ENCODE results near the gene BBLN.
A peak's percentile ranks its signal among the peaks of the same experiment; 100 is the strongest.

BBLN gene

GRCh38 chr9:128115187-128116103 lies 44.6 kb upstream of the BBLN start:
- H3K79me2 ChIP-seq (ENCODE audit: control insufficient read depth, insufficient read depth, low read length, poor library complexity): no peaks in the 10 kb centered on the region
- no CpG with 5 or more reads among the region's 26 CpGs for WGBS (ENCODE audit: extremely low coverage, insufficient coverage, insufficient read length)
- no peak overlapping the region for H3K4me2 ChIP-seq (ENCODE audit: low read length)
- peak in 1 of 2 donors; percentile 72 for DNase-seq
- H4K12ac ChIP-seq (ENCODE audit: low read depth, low read length): no peak overlapping the region
- no peak overlapping the region for H3K4ac ChIP-seq (ENCODE audit: low read depth, low read length)
- no peaks in the 10 kb centered on the region for H3K4me1 ChIP-seq (ENCODE audit: control insufficient read depth in 1 of 2, insufficient read depth in 2 of 2, low read length in 2 of 2)
- no peak overlapping the region for H2BK120ac ChIP-seq (ENCODE audit: insufficient read depth, low read length, poor library complexity)
- no peaks in the 10 kb centered on the region for H3K27me3 ChIP-seq (ENCODE audit: insufficient read depth, low read length)
- no peak overlapping the region for H3K4me3 ChIP-seq (ENCODE audit: low read depth, low read length)
- no peak overlapping the region for H3K18ac ChIP-seq (ENCODE audit: low read length)
- H2BK12ac ChIP-seq (ENCODE audit: low read length): no peak overlapping the region
- H2AK5ac ChIP-seq (ENCODE audit: low read length): no peak overlapping the region
- no peak overlapping the region for H3K23ac ChIP-seq (ENCODE audit: low read length)
- H2BK5ac ChIP-seq (ENCODE audit: low read depth, low read length, poor library complexity): no peak overlapping the region
- H4K8ac ChIP-seq (ENCODE audit: low read depth, low read length): no peak overlapping the region
- H4K91ac ChIP-seq (ENCODE audit: low read depth, low read length): no peak overlapping the region
- no peak overlapping the region for H3K9ac ChIP-seq (ENCODE audit: low read length)
- H3K14ac ChIP-seq (ENCODE audit: low read length): no peak overlapping the region
- no peak overlapping the region for H2AFZ ChIP-seq (ENCODE audit: insufficient read depth, low read length, poor library complexity)
- no peak overlapping the region for H3K27ac ChIP-seq (ENCODE audit: low read depth, low read length)
- H3K36me3 ChIP-seq (ENCODE audit: control insufficient read depth in 1 of 2, insufficient read depth in 2 of 2, low read length in 2 of 2): peaks cover 14 to 16% of the 10 kb centered on the region in 2 experiments
- H3K9me3 ChIP-seq (ENCODE audit: insufficient read depth, low read depth, low read length): peaks cover 3% of the 10 kb centered on the region
- no peaks in the 10 kb centered on the region for H3K79me1 ChIP-seq (ENCODE audit: low read length)

- Histone ChIP-seq H3K79me2 (ENCODE audit: control insufficient read depth, insufficient read depth, low read length, poor library complexity) (no peaks in the 10 kb centered on the region), H2BK12ac (ENCODE audit: low read length) (no peak overlapping the region), H4K91ac (ENCODE audit: low read depth, low read length) (no peak overlapping the region), H3K27ac (ENCODE audit: low read depth, low read length) (no peak overlapping the region), H3K27me3 (ENCODE audit: insufficient read depth, low read length) (no peaks in the 10 kb centered on the region), H3K4me3 (ENCODE audit: low read depth, low read length) (no peak overlapping the region), H3K14ac (ENCODE audit: low read length) (no peak overlapping the region), H3K23ac (ENCODE audit: low read length) (no peak overlapping the region), H3K18ac (ENCODE audit: low read length) (no peak overlapping the region), H2AK5ac (ENCODE audit: low read length) (no peak overlapping the region), H3K36me3 (ENCODE audit: control insufficient read depth in 1 of 2, insufficient read depth in 2 of 2, low read length in 2 of 2) (peaks cover 24% of the 10 kb centered on the region in 2 experiments), H2BK5ac (ENCODE audit: low read depth, low read length, poor library complexity) (no peak overlapping the region), H3K79me1 (ENCODE audit: low read length) (no peaks in the 10 kb centered on the region), H3K9me3 (ENCODE audit: insufficient read depth, low read depth, low read length) (peaks cover 4% of the 10 kb centered on the region), H3K4me1 (ENCODE audit: control insufficient read depth in 1 of 2, insufficient read depth in 2 of 2, low read length in 2 of 2) (no peaks in the 10 kb centered on the region), H3K4ac (ENCODE audit: low read depth, low read length) (no peak overlapping the region), H3K4me2 (ENCODE audit: low read length) (no peak overlapping the region), H2AFZ (ENCODE audit: insufficient read depth, low read length, poor library complexity) (no peak overlapping the region), H4K8ac (ENCODE audit: low read depth, low read length) (no peak overlapping the region), H4K12ac (ENCODE audit: low read depth, low read length) (no peak overlapping the region), H3K9ac (ENCODE audit: low read length) (no peak overlapping the region), H2BK120ac (ENCODE audit: insufficient read depth, low read length, poor library complexity) (no peak overlapping the region)
- no CpG with 5 or more reads among the region's 16 CpGs for WGBS (ENCODE audit: extremely low coverage, insufficient coverage, insufficient read length)
- no peak for DNase-seq
These were observed 43.7 kb upstream of the BBLN start for GRCh38 chr9:128116104-128117083.

GRCh38 chr9:128117613-128118471 lies 42.2 kb upstream of the BBLN start:
- peaks cover 36% of the 10 kb centered on the region in 2 experiments for H3K36me3 ChIP-seq (ENCODE audit: control insufficient read depth in 1 of 2, insufficient read depth in 2 of 2, low read length in 2 of 2)
- H3K79me2 ChIP-seq (ENCODE audit: control insufficient read depth, insufficient read depth, low read length, poor library complexity): no peaks in the 10 kb centered on the region
- no peak overlapping the region for H3K9ac ChIP-seq (ENCODE audit: low read length)
- no peak overlapping the region for H3K23ac ChIP-seq (ENCODE audit: low read length)
- H3K4me3 ChIP-seq (ENCODE audit: low read depth, low read length): no peak overlapping the region
- H2BK5ac ChIP-seq (ENCODE audit: low read depth, low read length, poor library complexity): no peak overlapping the region
- H3K27me3 ChIP-seq (ENCODE audit: insufficient read depth, low read length): no peaks in the 10 kb centered on the region
- H2AK5ac ChIP-seq (ENCODE audit: low read length): no peak overlapping the region
- H3K14ac ChIP-seq (ENCODE audit: low read length): no peak overlapping the region
- H2AFZ ChIP-seq (ENCODE audit: insufficient read depth, low read length, poor library complexity): no peak overlapping the region
- no peak overlapping the region for H3K27ac ChIP-seq (ENCODE audit: low read depth, low read length)
- H4K91ac ChIP-seq (ENCODE audit: low read depth, low read length): no peak overlapping the region
- H3K9me3 ChIP-seq (ENCODE audit: insufficient read depth, low read depth, low read length): peaks cover 4% of the 10 kb centered on the region
- H4K12ac ChIP-seq (ENCODE audit: low read depth, low read length): no peak overlapping the region
- peak; percentile 89 to 99 for DNase-seq
- H2BK12ac ChIP-seq (ENCODE audit: low read length): no peak overlapping the region
- H2BK120ac ChIP-seq (ENCODE audit: insufficient read depth, low read length, poor library complexity): no peak overlapping the region
- H3K4ac ChIP-seq (ENCODE audit: low read depth, low read length): no peak overlapping the region
- no peaks in the 10 kb centered on the region for H3K4me1 ChIP-seq (ENCODE audit: control insufficient read depth in 1 of 2, insufficient read depth in 2 of 2, low read length in 2 of 2)
- H3K18ac ChIP-seq (ENCODE audit: low read length): no peak overlapping the region
- H3K79me1 ChIP-seq (ENCODE audit: low read length): no peaks in the 10 kb centered on the region
- H3K4me2 ChIP-seq (ENCODE audit: low read length): peak overlapping the region; percentile 32
- WGBS (ENCODE audit: extremely low coverage, insufficient coverage, insufficient read length): no CpG with 5 or more reads among the region's 27 CpGs
- no peak overlapping the region for H4K8ac ChIP-seq (ENCODE audit: low read depth, low read length)

GRCh38 chr9:128118472-128118857 lies 41.6 kb upstream of the BBLN start:
- Histone ChIP-seq H3K79me1 (ENCODE audit: low read length) (no peaks in the 10 kb centered on the region), H2BK12ac (ENCODE audit: low read length) (no peak overlapping the region), H3K18ac (ENCODE audit: low read length) (no peak overlapping the region), H4K91ac (ENCODE audit: low read depth, low read length) (no peak overlapping the region), H3K4me1 (ENCODE audit: control insufficient read depth in 1 of 2, insufficient read depth in 2 of 2, low read length in 2 of 2) (no peaks in the 10 kb centered on the region), H3K4me3 (ENCODE audit: low read depth, low read length) (no peak overlapping the region), H3K23ac (ENCODE audit: low read length) (no peak overlapping the region), H3K27me3 (ENCODE audit: insufficient read depth, low read length) (no peaks in the 10 kb centered on the region), H3K4ac (ENCODE audit: low read depth, low read length) (no peak overlapping the region), H3K79me2 (ENCODE audit: control insufficient read depth, insufficient read depth, low read length, poor library complexity) (no peaks in the 10 kb centered on the region), H3K27ac (ENCODE audit: low read depth, low read length) (no peak overlapping the region), H2BK5ac (ENCODE audit: low read depth, low read length, poor library complexity) (no peak overlapping the region), H3K36me3 (ENCODE audit: control insufficient read depth in 1 of 2, insufficient read depth in 2 of 2, low read length in 2 of 2) (peaks cover 38 to 39% of the 10 kb centered on the region in 2 experiments), H3K14ac (ENCODE audit: low read length) (no peak overlapping the region), H2BK120ac (ENCODE audit: insufficient read depth, low read length, poor library complexity) (no peak overlapping the region), H4K12ac (ENCODE audit: low read depth, low read length) (no peak overlapping the region), H3K9ac (ENCODE audit: low read length) (no peak overlapping the region), H2AFZ (ENCODE audit: insufficient read depth, low read length, poor library complexity) (no peak overlapping the region), H2AK5ac (ENCODE audit: low read length) (no peak overlapping the region), H4K8ac (ENCODE audit: low read depth, low read length) (no peak overlapping the region), H3K9me3 (ENCODE audit: insufficient read depth, low read depth, low read length) (peaks cover 4% of the 10 kb centered on the region), H3K4me2 (ENCODE audit: low read length) (no peak overlapping the region)
- no peak for DNase-seq
- WGBS (ENCODE audit: extremely low coverage, insufficient coverage, insufficient read length): no CpG with 5 or more reads among the region's 3 CpGs
